Osteocyte (in vitro differentiated cells): ENCODE data around the gene RELT. TPM values are rescaled to one million over a fixed set of nuclear protein-coding genes. Genes with fewer than 3 reads are reported as not detected.

Source experiments
- DNase-seq: peaks from one replicate; pipeline ENCODE4 v3.0.0; 2021; ENCODE audit warnings: mixed read lengths; ENCODE audit not compliant: unreplicated experiment; ENCODE audit errors: extremely low spot score
- H3K27ac Mint-ChIP-seq: one replicate; pipeline ENCODE4 v1.8.0; 2021; ENCODE audit warnings: mild to moderate bottlenecking, mixed read lengths; ENCODE audit not compliant: unreplicated experiment
- H3K27me3 Mint-ChIP-seq: one replicate; pipeline ENCODE4 v1.8.0; 2021; ENCODE audit warnings: mixed read lengths; ENCODE audit not compliant: unreplicated experiment
- H3K36me3 Mint-ChIP-seq: one replicate; pipeline ENCODE4 v1.8.0; 2021; ENCODE audit warnings: mixed read lengths; ENCODE audit not compliant: unreplicated experiment
- H3K4me1 Mint-ChIP-seq: one replicate; pipeline ENCODE4 v1.8.0; 2021; ENCODE audit warnings: mixed read lengths; ENCODE audit not compliant: unreplicated experiment
- H3K4me3 Mint-ChIP-seq: one replicate; pipeline ENCODE4 v1.8.0; 2021; ENCODE audit warnings: mild to moderate bottlenecking, moderate library complexity, mixed read lengths; ENCODE audit not compliant: unreplicated experiment
- H3K9me3 Mint-ChIP-seq: one replicate; pipeline ENCODE4 v1.8.0; 2021; ENCODE audit warnings: mixed read lengths; ENCODE audit not compliant: unreplicated experiment
- total RNA-seq: library from RNA; stranded (reverse); gene quantifications from 2 replicates; pipeline ENCODE4 v1.2.1, GENCODE V29; 2021
- TF ChIP-seq, protein P1 (sequence below): fragments of 200-600 bp; sonication (generic); IDR thresholded peaks from 2 replicates; pipeline ENCODE4 v1.5.0; 2021; ENCODE audit warnings: antibody characterized with exemption, mild to moderate bottlenecking, moderate library complexity

RELT gene
- total RNA-seq, 1 donor from 2014 or later: 3.3 TPM

DNA sequence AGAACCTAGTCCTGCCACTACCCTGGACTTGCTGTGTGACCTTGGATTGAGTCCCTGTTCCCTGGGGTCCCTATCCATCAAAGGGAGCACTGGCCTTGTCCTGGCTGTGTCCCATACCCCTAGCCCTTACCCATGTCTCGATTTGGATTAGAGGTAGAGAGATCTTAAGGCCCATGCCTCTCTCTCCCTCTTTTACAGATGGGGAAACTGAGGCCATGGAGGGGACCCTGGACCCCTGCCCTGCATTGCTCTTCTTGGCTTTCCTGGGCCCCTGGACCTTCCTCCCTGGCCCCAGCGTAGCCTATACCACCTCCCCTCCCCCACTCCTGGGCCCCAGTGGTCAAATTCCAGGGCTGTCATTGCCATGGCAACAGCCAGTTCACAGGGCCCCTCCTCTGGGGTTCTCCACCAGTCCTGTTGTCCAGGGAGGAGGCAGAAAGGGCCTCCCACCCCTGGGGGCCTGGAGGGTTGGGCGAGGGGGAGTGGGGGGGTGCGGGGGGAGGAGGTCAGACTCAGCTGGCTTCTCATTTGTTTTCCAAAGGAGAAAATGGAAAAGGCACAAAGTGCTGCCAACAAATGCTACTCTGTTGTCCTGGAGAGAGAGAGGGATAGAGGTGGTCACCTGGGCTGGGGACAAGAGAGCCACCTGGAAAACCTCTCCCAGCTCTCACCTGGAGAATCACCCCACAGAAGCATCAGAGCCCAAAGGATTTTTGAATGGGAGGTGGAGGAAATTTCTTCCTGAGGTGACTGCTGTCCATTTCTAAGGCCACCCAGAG lies 44.9 kb upstream of the RELT start:
- TF ChIP-seq, protein P1, sequence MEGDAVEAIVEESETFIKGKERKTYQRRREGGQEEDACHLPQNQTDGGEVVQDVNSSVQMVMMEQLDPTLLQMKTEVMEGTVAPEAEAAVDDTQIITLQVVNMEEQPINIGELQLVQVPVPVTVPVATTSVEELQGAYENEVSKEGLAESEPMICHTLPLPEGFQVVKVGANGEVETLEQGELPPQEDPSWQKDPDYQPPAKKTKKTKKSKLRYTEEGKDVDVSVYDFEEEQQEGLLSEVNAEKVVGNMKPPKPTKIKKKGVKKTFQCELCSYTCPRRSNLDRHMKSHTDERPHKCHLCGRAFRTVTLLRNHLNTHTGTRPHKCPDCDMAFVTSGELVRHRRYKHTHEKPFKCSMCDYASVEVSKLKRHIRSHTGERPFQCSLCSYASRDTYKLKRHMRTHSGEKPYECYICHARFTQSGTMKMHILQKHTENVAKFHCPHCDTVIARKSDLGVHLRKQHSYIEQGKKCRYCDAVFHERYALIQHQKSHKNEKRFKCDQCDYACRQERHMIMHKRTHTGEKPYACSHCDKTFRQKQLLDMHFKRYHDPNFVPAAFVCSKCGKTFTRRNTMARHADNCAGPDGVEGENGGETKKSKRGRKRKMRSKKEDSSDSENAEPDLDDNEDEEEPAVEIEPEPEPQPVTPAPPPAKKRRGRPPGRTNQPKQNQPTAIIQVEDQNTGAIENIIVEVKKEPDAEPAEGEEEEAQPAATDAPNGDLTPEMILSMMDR: no peak
- H3K36me3 Mint-ChIP-seq: peaks cover 2% of the 10 kb centered on the region
- peaks cover 83% of the 10 kb centered on the region for H3K4me1 Mint-ChIP-seq
- H3K27ac Mint-ChIP-seq: peak overlapping the region; percentile 83
- H3K27me3 Mint-ChIP-seq: no peaks in the 10 kb centered on the region
- H3K9me3 Mint-ChIP-seq: no peaks in the 10 kb centered on the region
- DNase-seq: no peak
- no peak overlapping the region for H3K4me3 Mint-ChIP-seq

DNA sequence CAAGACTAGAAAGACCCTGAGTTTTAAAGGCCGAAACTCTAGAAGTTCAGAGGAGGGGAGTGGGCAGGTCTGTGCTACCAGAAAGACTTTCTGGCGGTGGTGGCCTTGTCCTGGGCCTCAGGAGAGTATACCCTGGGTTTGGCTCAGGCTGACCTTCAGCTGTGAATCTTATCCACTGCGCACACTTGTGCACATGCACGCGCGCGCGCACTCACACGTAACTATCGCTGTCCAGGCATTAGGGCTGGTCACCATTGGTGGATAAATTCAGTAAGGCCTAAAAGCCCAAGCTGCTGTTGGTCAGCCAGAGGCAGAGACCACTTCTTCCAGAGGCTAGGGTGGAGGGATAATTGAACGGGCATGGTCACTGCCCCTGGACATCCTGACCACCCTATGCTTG lies 43.0 kb upstream of the RELT start:
- Mint-ChIP-seq H3K27ac (peak overlapping the region; percentile 95), H3K27me3 (no peaks in the 10 kb centered on the region), H3K36me3 (no peaks in the 10 kb centered on the region), H3K9me3 (no peaks in the 10 kb centered on the region), H3K4me1 (peaks cover 72% of the 10 kb centered on the region), H3K4me3 (peak overlapping the region; percentile 55)
- no peak for DNase-seq
- TF ChIP-seq, protein P1: no peak

DNA sequence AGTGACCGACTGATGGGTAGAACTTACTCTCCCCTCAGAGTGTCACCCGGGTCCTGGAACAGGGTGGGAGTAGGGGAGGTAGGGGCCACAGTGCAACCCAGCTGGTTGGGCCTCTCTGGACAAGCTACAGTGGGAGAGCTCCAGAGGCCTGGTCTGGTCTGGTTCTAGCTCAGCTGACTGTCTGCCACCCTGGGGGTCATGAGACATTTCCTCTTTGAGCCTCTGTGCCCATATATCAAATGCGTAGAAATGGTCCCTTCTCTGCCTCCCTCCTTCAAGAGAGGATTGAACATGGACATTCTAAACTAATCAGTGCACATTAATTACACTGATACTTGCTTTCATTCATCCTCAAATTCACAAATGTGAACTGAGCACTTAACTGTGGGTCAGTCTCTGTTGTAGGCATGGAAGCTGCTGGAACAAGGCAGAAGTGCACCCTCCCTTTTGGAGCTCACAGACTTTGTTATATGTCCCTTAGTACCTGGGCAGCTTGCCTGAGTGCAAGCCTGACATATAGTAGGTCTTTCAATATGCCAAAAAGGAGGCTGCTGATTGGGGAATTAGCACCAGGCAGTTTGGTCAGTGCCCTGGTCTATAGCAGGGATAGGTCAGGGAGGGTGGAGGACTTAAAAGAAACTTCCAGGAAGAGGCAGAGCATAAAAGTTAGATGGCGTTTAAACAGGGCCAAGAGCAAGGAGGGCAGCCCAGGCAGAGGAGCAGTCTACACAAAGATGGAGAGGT lies 42.4 kb upstream of the RELT start:
- Mint-ChIP-seq H3K36me3 (no peaks in the 10 kb centered on the region), H3K27ac (peak overlapping the region; percentile 95), H3K4me3 (no peak overlapping the region), H3K4me1 (peaks cover 66% of the 10 kb centered on the region), H3K9me3 (no peaks in the 10 kb centered on the region), H3K27me3 (no peaks in the 10 kb centered on the region)
- TF ChIP-seq, protein P1: no peak
- DNase-seq: no peak

DNA sequence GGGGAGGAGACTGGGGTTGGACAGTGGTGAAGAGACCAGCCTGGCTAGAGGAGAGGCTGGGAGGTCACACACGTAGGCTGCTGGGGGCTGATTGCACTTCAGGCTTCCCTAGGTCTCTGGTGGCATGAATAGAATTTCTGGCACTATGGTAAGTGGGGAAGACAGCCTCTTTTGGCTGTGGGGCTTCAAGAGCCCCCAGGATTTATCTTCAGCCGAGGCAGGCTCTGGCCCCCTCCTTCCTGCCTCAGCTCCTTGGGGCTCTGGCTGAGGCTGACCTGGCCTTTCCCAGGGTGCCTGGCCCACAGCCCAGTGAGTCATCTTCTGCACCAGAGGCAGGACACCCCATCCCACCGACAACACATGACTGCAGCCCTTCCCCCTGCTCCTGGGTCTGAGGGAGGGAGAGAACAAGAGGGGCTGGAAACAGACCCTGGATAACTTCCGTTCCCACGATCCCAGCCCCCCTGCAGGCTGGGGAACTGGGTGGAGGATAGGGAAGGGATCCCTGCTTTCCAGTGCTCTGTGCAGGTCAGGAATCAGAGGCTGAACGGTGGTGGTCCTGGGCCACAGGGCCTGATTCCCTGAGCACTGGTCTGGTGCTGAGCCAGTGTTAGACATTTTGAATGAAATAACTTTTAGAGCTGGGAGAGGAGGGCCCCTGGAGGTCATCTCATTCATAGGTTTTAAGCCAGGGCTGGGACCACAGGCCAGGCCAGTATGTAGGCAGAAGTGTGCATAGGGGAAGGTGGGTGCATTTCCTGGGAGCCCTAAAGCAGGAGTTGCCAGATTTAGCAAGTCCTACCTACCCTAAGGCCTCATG lies 41.6 kb upstream of the RELT start:
- peak overlapping the region; percentile 44 for H3K4me3 Mint-ChIP-seq
- TF ChIP-seq, protein P1: no peak
- no peaks in the 10 kb centered on the region for H3K36me3 Mint-ChIP-seq
- DNase-seq: no peak
- H3K4me1 Mint-ChIP-seq: peaks cover 68% of the 10 kb centered on the region
- no peaks in the 10 kb centered on the region for H3K9me3 Mint-ChIP-seq
- H3K27me3 Mint-ChIP-seq: no peaks in the 10 kb centered on the region
- H3K27ac Mint-ChIP-seq: peak overlapping the region; percentile 95
